ENCODE data around the gene NSMCE4A. TPM values are rescaled to one million over a fixed set of nuclear protein-coding genes. Genes with fewer than 3 reads are reported as not detected.
"Not testable (repeated sequence)": the region's sequence is repeated elsewhere in the genome, so short reads cannot be mapped to it uniquely, and the experiment has no call there.

NSMCE4A gene
- total RNA-seq, 1 experiment from 2014 or later = 30.0 TPM

DNA sequence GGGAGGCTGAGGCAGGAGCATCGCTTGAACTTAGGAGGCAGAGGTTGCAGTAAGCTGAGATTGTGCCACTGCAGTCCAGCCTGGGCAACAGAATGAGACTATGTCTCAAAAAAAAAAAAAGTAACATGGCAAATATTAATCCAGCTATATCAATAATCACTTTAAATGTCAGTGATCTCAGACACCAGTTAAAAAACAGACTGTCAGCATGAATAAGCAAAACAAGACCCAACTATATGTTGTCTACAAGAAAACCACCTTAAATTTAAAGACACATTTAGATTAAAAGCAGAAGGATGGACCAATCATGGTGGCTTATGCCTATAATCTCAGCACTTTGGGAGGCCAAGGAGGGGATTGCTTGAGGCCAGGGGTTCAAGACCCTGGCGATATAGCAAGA, 38.7 kb downstream of the NSMCE4A start:
- no peak for DNase-seq (ENCODE audit: low spot score)

DNA sequence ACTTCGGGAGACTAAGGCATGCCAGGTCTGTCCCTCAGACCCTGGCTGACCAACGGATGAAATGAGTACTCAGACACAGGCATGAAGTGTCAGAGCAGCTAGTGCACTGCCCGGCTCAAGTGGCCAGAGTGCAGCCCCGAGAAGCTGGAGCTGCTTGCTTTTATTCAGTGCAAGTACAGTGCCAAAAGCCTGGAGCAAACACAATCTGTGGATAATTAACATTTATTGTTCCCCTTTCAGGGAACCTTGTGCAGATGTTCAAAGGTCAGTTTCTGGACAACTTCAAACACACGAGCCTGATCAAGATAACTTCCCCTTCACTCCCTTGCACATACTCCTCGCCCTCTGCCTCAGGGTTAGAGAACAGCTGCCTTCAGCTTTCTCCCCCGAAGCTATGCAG, 39.3 kb downstream of the NSMCE4A start:
- DNase-seq (ENCODE audit: low spot score) = no peak

DNA sequence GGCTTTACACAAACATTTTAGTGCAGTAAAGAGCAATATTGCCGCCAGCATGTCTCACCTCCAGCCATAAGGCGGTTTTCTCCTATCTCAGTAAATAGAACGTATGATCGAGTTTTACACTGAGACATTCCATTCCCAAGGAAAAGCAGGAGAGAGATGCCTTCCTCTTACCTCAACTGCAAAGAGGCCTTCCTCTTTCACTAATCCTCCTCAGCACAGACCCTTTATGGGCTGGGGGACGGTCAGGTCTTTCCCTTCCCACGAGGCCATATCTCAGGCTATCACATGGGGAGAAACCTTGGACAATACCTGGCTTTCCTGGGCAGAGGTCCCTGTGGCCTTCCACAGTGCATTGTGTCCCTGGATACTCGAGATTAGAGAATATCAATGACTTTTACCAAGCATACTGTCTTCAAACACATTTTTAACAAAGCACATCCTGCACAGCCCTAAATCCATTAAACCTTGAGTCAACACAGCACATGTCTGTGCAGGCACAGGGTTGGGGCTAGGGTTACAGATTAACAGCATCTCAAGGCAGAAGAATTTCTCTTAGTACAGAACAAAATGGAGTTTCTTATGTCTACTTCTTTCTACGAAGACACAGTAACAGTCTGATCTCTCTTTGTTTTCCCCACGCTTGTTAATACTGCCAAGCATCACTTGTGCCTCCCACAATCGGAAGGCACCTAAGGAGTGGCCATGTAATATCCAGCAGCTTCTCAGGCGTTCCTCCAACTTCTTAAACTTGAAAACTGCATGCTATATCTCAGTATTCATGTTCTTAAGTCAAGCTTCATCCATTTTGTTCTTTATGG, 44.5 kb downstream of the NSMCE4A start:
- DNase-seq (ENCODE audit: low spot score) = not testable (repeated sequence)

GRCh38 chr10:121929585-121930267, 45.3 kb downstream of the NSMCE4A start:
- DNase-seq (ENCODE audit: low spot score) = not testable (repeated sequence)

GRCh38 chr10:121928528-121928884, 46.5 kb downstream of the NSMCE4A start:
- DNase-seq (ENCODE audit: low spot score) = peak; percentile 3

- peak; percentile 68 for DNase-seq (ENCODE audit: low spot score)
These were observed 47.0 kb downstream of the NSMCE4A start, which contains the start of gene ATE1 for GRCh38 chr10:121927841-121928527. Gene ATE1, minus strand, starts transcription at chr10:121928031. Its CDS starts 82 bp downstream, at chr10:121927949.

- DNase-seq (ENCODE audit: low spot score) = peak; percentile 26
These were observed 47.6 kb downstream of the NSMCE4A start for GRCh38 chr10:121927318-121927840.

- peak; percentile 0 for DNase-seq (ENCODE audit: low spot score)
These were observed 48.2 kb downstream of the NSMCE4A start for GRCh38 chr10:121926671-121927317.

DNA sequence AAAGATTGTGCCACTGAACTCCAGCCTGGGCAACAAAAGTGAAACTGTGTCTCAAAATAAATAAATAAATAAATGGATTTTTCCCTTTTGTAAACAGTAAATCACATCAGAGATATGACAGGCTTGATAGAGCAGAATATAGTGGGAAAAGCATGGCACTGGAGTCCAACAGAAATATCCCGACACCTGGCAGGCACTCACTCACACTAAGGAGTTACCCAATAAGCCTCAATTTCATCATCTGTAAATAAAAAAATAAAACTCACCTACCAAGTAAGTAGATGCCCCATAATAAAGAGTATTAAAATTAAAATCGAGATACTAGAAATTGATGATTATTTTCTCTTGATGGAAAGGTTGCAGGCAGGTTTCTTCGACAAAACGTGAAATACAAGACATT, 48.9 kb downstream of the NSMCE4A start:
- DNase-seq (ENCODE audit: low spot score) = no peak

GRCh38 chr10:121921238-121921931, 53.6 kb downstream of the NSMCE4A start:
- DNase-seq (ENCODE audit: low spot score) = no peak

GRCh38 chr10:121919666-121920065, 55.4 kb downstream of the NSMCE4A start:
- DNase-seq (ENCODE audit: low spot score) = no peak

DNA sequence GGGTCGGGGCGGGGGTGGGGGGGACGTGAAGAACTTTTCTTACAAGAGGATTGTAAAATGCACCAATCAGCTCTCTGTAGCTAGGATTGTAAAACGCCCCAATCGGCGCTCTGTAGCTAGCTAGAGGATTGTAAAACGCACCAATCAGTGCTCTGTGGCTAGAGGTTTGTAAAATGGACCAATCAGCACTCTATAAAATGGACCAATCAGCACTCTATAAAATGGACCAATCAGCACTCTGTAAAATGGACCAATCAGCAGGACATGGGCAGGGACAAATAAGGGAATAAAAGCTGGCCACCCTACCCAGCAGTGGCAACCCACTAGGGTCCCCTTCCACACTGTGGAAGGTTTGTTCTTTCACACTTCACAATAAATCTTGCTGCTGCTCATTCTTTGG, 56.2 kb downstream of the NSMCE4A start:
- DNase-seq (ENCODE audit: low spot score) = not testable (repeated sequence)

- no peak for DNase-seq (ENCODE audit: low spot score)
These were observed 60.4 kb downstream of the NSMCE4A start for GRCh38 chr10:121914661-121915060.

DNA sequence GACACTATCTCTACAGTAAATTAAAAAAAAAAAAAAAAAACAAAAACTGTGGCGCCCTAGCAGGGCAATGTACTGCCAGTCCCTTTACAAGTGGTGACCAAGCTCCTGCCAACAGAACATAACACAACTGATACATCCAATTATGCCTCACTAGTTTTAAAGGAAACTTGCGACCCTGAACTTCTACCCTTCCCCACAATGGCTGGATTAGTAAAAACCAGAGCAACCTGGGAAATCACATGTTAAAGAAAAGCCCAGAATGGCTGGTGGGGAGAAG, 63.7 kb downstream of the NSMCE4A start:
- DNase-seq (ENCODE audit: low spot score) = no peak

- DNase-seq (ENCODE audit: low spot score) = peak; percentile 34
These were observed 64.2 kb downstream of the NSMCE4A start for GRCh38 chr10:121910673-121911420.

Other genes starting within 250 kb of the NSMCE4A start
- gene ATE1, start 47.2 kb downstream of the NSMCE4A start, total RNA-seq (2014; rRNA removed; shearing (Covaris generic)) = 10.6 and 11.6 TPM in 2 replicates
- gene TACC2, start 13.9 kb upstream of the NSMCE4A start, total RNA-seq (2014; rRNA removed; shearing (Covaris generic)) = 4.4 and 8.5 TPM in 2 replicates